HEK293T (cell line): Measurements from ENCODE around the gene ZSWIM7.

Source experiments
- ARNT ChIP-seq: fragments of 450-650 bp; IDR thresholded peaks from 2 replicates; pipeline ENCODE4 v1.6.1; 2017; ENCODE audit warnings: mild to moderate bottlenecking
- BHLHE40 ChIP-seq: fragments of 450-650 bp; IDR thresholded peaks from 2 replicates; pipeline ENCODE4 v1.6.1; 2016; ENCODE audit warnings: mild to moderate bottlenecking, moderate library complexity, borderline replicate concordance
- ELF4 ChIP-seq: fragments of 450-650 bp; IDR thresholded peaks from 2 replicates; pipeline ENCODE4 v1.6.1; 2017; ENCODE audit warnings: antibody characterized with exemption
- FOXK2 ChIP-seq: fragments of 450-650 bp; IDR thresholded peaks from 2 replicates; pipeline ENCODE4 v1.6.1; 2016; ENCODE audit warnings: mild to moderate bottlenecking
- FOXM1 ChIP-seq: fragments of 450-650 bp; IDR thresholded peaks from 2 replicates; pipeline ENCODE4 v1.6.1; 2017; ENCODE audit warnings: mild to moderate bottlenecking, borderline replicate concordance
- L3MBTL2 ChIP-seq: fragments of 450-650 bp; conservative IDR thresholded peaks from 2 replicates; pipeline ENCODE4 v1.6.1; 2016; ENCODE audit warnings: mild to moderate bottlenecking
- LEF1 ChIP-seq: fragments of 450-650 bp; IDR thresholded peaks from 2 replicates; pipeline ENCODE4 v1.6.1; 2017; ENCODE audit warnings: mild to moderate bottlenecking, borderline replicate concordance
- NFRKB ChIP-seq: fragments of 450-650 bp; IDR thresholded peaks from 2 replicates; pipeline ENCODE4 v1.6.1; 2016; ENCODE audit warnings: mild to moderate bottlenecking, moderate library complexity
- SP1 ChIP-seq: fragments of 450-650 bp; IDR thresholded peaks from 2 replicates; pipeline ENCODE4 v1.6.1; 2017
- SUZ12 ChIP-seq: fragments of 450-650 bp; IDR thresholded peaks from 2 replicates; pipeline ENCODE4 v1.6.1; 2016; ENCODE audit warnings: mild to moderate bottlenecking
- TARDBP ChIP-seq: fragments of 450-650 bp; IDR thresholded peaks from 2 replicates; pipeline ENCODE4 v1.6.1; 2016
- ZNF384 ChIP-seq: fragments of 450-650 bp; IDR thresholded peaks from 2 replicates; pipeline ENCODE4 v1.6.1; 2016
- TF ChIP-seq, protein P1 (sequence below): fragments of 450-650 bp; IDR thresholded peaks from 2 replicates; pipeline ENCODE4 v1.6.1; 2016

GRCh38 chr17:16025202-16025601 is 25.7 kb upstream of the ZSWIM7 start:
- TF ChIP-seq SUZ12 (no peak), ELF4 (no peak), TARDBP (no peak), SP1 (no peak), LEF1 (no peak), FOXK2 (no peak), ZNF384 (no peak), FOXM1 (no peak), BHLHE40 (no peak), NFRKB (no peak), ARNT (no peak), L3MBTL2 (no peak)
- TF ChIP-seq, protein P1, sequence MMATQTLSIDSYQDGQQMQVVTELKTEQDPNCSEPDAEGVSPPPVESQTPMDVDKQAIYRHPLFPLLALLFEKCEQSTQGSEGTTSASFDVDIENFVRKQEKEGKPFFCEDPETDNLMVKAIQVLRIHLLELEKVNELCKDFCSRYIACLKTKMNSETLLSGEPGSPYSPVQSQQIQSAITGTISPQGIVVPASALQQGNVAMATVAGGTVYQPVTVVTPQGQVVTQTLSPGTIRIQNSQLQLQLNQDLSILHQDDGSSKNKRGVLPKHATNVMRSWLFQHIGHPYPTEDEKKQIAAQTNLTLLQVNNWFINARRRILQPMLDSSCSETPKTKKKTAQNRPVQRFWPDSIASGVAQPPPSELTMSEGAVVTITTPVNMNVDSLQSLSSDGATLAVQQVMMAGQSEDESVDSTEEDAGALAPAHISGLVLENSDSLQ: no peak
